Measurements from ENCODE around the gene CACNB4. TPM values are rescaled to one million over a fixed set of nuclear protein-coding genes. Genes with fewer than 3 reads are reported as not detected.

The CACNB4 gene
- total RNA-seq, 2 donors from 2014 or later: 15.4 to 40.6 TPM

GRCh38 chr2:151809073-151809383 lies 289.8 kb downstream of the CACNB4 start:
- TF ChIP-seq POLR2A (IDR thresholded peaks at IDR 0.05) (no peak), POLR2AphosphoS5 (IDR thresholded peaks at IDR 0.05) (no peak), CTCF (IDR thresholded peaks at IDR 0.05) (no peak)
- H3K27ac ChIP-seq: no peak overlapping the region
- no peak overlapping the region for H3K4me3 ChIP-seq
- no peaks in the 10 kb centered on the region for H3K9me3 ChIP-seq
- 70% methylated on average over 1 of the region's 1 CpG for WGBS
- no peaks in the 10 kb centered on the region for H3K4me1 ChIP-seq (replicated peaks)
- H3K36me3 ChIP-seq: no peaks in the 10 kb centered on the region
- no peaks in the 10 kb centered on the region for H3K27me3 ChIP-seq (replicated peaks; ENCODE audit: insufficient read depth)
- intact Hi-C loops (cut with DNase I): no loop called here
- no peak for DNase-seq (ENCODE audit: low spot score)

- TF ChIP-seq POLR2AphosphoS5 (IDR thresholded peaks at IDR 0.05) (no peak), CTCF (IDR thresholded peaks at IDR 0.05) (peak; percentile 14 to 66 (median 47))
- H3K27me3 ChIP-seq (replicated peaks; ENCODE audit: insufficient read depth): no peaks in the 10 kb centered on the region
- 90% methylated on average over 5 of the region's 5 CpGs for WGBS
- H3K4me3 ChIP-seq: no peak overlapping the region
- intact Hi-C loops (cut with DNase I): no loop called here
- DNase-seq (ENCODE audit: low spot score): no peak
- no peaks in the 10 kb centered on the region for H3K36me3 ChIP-seq
- no peaks in the 10 kb centered on the region for H3K4me1 ChIP-seq (replicated peaks)
- no peaks in the 10 kb centered on the region for H3K9me3 ChIP-seq
- no peak overlapping the region for H3K27ac ChIP-seq
Measured at GRCh38 chr2:151808258-151809072, 290.4 kb downstream of the CACNB4 start.

DNA sequence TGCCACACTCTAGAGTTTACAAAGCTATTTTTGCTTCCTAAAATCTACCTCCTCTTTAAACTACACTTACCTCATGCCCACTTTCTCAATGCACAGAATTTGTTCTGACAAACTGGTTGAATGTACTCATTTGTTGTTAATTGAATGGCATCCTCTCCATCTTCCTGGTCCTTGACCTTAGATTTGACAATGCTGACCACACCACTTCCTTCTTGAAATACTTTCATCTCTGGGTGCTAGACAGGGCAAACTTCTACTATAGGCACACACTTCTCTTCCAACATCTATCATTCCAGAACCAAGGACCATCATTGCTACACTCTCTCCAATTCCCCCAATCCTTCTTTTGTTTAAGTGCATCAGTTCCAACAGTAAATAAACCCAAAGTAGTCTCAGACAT lies 292.9 kb downstream of the CACNB4 start:
- H3K36me3 ChIP-seq: no peaks in the 10 kb centered on the region
- H3K9me3 ChIP-seq: no peaks in the 10 kb centered on the region
- TF ChIP-seq POLR2A (IDR thresholded peaks at IDR 0.05) (no peak), POLR2AphosphoS5 (IDR thresholded peaks at IDR 0.05) (no peak), CTCF (IDR thresholded peaks at IDR 0.05) (no peak)
- DNase-seq (ENCODE audit: low spot score): no peak
- H3K27ac ChIP-seq: no peak overlapping the region
- H3K4me3 ChIP-seq: no peak overlapping the region
- intact Hi-C loops (cut with DNase I): no loop called here
- H3K4me1 ChIP-seq (replicated peaks): no peaks in the 10 kb centered on the region
- H3K27me3 ChIP-seq (replicated peaks; ENCODE audit: insufficient read depth): no peaks in the 10 kb centered on the region

GRCh38 chr2:151805343-151805742 lies 293.5 kb downstream of the CACNB4 start:
- no peaks in the 10 kb centered on the region for H3K9me3 ChIP-seq
- H3K36me3 ChIP-seq: no peaks in the 10 kb centered on the region
- no peaks in the 10 kb centered on the region for H3K4me1 ChIP-seq (replicated peaks)
- H3K27me3 ChIP-seq (replicated peaks; ENCODE audit: insufficient read depth): no peaks in the 10 kb centered on the region
- TF ChIP-seq CTCF (IDR thresholded peaks at IDR 0.05): no peak
- TF ChIP-seq POLR2A (IDR thresholded peaks at IDR 0.05): no peak
- TF ChIP-seq POLR2AphosphoS5 (IDR thresholded peaks at IDR 0.05): no peak
- H3K27ac ChIP-seq: no peak overlapping the region
- no peak for DNase-seq (ENCODE audit: low spot score)
- no peak overlapping the region for H3K4me3 ChIP-seq
- intact Hi-C loops (cut with DNase I): no loop called here
- WGBS: 97% methylated on average over 1 of the region's 1 CpG

GRCh38 chr2:151803811-151804210 lies 295.0 kb downstream of the CACNB4 start:
- no peak for DNase-seq (ENCODE audit: low spot score)
- H3K4me1 ChIP-seq (replicated peaks): no peaks in the 10 kb centered on the region
- H3K9me3 ChIP-seq: no peaks in the 10 kb centered on the region
- intact Hi-C loops (cut with DNase I): no loop called here
- no peaks in the 10 kb centered on the region for H3K36me3 ChIP-seq
- H3K4me3 ChIP-seq: no peak overlapping the region
- H3K27ac ChIP-seq: no peak overlapping the region
- no peaks in the 10 kb centered on the region for H3K27me3 ChIP-seq (replicated peaks; ENCODE audit: insufficient read depth)
- TF ChIP-seq CTCF (IDR thresholded peaks at IDR 0.05): no peak

Data from prostate gland (tissue), 2 donors.